ENCODE results near the gene ACSF3.
A peak's percentile ranks its signal among the peaks of the same experiment; 100 is the strongest.

Gene ACSF3

DNA sequence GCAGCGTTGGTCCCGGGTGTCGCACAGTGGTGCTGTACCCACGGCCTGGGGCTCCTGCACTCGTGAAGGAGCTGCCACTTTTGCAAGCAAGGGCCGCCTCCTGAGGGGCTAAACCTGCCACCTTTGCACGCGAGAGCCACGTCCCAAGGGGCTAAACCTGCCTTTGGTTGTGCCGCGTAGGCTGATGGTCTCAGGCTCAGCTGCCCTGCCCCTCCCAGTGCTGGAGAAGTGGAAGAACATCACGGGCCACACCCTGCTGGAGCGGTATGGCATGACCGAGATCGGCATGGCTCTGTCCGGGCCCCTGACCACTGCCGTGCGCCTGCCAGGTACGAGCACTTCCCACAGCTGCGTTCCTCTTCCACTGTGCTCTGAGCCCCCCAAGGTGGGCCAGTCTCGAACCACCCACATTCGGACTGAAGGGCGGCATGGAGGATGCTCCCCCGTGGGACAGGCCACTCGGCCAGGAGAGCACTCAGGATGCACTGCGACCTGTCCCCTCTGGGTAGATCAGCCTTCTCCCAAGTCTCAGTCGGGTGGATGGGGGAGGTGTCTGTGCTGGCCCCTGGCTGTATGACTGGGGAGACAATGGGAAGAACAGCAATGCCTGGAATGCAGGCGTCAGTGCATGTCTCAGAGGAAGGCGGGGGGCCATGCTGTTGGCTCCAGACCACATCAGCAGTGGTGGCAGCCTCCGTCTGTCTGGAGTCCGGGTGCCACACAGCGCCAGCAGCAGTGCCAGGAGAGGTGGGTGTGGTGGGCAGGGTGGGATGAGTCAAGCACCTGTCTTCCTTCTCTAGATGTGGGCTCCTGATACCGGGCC lies 20.7 kb downstream of the ACSF3 start:
- DNase-seq = no peak

DNA sequence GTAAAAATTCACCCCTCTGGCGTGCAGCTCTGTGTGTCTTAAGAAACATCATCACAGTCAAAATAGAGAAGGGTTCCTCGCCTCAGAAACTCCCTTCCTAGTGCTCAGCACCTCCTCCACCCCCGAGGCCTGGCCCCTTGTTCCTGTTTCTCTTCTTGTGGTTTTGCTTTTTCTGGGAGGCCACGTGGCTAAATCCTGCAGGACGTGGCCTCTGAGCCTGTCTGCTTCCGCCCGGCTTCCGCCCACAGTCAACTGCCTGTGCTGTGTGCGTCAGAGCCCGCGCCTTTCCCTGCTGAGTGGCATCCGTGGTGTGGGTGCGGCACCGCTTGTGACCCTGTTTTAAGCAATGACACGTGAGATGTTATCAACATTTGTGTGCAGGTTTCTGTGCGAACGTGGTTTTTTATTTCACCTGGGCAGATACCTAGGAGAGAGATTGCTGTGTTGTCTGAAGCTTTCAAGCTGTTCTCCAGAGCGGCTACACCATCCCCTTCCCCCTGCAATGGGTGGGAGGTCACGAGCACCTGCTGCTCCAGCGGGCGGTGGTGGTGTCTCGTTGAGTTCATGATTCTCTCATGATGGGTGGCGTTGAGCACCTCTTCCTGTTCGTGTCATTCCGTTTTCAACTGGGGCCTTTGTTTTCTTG lies 21.7 kb downstream of the ACSF3 start:
- peak; percentile 80 for DNase-seq

DNA sequence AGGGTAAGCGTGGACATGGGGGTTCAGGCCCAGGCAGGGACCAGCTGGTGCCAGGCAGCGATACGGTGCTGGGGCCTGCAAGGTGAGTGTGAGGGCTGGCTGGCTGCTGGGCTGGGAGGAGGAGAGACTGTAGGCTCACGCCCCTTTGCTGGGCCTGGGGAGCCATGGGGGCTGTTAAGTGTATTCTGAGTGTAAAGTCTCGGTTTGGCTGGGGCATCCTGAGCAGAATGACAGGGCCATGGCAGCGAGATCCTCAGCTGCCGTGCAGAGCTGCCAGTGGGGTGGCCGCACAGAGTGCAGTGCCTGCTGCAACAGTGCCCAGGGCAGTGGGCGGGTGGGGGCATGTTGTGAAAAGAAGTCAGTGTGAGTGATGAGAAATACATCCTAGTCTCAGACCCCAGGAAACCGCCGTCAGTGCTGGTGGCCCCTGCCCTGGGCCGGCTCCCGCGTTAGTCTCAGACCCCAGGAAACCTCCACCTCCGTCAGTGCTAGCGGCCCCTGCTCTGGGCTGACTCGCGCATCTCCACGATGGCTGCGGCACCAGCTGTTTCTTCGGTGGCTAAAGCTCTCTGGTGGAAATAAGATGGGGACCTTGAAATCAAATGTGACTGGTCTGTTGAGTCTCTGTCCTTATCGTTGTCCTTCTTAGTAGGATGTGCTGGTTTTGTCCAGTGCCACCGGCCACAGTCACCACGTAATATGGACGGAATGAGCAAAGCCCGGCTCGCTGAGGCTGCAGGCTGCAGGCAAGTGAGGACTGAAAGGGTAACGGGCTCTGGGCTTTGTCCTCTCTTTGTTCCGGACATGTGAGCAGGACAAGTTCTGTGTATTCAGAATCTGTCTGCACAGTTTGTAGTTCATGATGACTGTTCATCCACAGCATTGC lies 22.9 kb downstream of the ACSF3 start:
- DNase-seq = no peak

DNA sequence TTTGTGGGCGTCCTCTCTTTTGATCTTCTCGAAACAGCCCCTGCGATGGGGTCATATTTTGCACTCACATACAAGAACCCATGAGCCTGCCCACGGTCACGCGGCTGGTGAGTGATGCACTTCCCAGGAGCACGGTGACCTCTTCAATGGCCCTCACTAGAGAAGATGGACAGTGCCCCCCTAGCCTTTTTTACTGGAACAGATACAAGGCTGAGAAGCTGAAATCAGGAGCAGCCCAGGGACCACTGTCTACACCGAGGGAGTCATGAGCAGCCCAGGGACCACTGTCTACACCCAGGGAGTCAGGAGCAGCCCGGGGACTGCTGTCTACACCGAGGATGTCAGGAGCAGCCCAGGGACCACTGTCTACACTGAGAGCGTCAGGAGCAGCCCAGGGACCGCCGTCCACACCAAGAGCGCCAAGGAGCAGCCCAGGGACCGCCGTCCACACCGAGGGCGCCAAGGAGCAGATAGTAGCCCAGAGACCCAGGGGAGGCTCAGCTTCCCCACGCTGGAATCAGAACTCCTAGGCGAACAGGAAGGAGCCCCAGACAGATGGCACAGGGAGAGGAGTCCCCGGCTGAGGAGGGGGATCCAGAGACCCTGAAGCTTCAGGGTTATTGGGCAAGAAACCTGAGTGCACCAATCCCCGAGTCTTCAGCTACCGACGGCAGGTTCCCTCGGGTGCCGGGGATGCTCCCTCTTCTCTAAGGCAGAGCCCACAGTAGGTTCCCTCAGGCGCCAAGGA lies 23.7 kb downstream of the ACSF3 start:
- no peak for DNase-seq

DNA sequence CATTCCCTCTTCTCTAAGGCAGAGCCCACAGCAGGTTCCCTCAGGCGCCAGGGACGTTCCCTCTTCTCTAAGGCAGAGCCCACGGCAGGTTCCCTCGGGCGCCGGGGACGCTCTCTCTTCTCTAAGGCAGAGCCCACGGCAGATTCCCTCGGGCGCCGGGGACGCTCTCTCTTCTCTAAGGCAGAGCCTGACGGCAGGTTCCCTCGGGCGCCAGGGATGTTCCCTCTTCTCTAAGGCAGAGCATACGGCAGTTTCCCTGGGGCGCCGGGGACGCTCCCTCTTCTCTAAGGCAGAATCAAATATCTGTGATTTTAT lies 24.3 kb downstream of the ACSF3 start:
- no peak for DNase-seq

DNA sequence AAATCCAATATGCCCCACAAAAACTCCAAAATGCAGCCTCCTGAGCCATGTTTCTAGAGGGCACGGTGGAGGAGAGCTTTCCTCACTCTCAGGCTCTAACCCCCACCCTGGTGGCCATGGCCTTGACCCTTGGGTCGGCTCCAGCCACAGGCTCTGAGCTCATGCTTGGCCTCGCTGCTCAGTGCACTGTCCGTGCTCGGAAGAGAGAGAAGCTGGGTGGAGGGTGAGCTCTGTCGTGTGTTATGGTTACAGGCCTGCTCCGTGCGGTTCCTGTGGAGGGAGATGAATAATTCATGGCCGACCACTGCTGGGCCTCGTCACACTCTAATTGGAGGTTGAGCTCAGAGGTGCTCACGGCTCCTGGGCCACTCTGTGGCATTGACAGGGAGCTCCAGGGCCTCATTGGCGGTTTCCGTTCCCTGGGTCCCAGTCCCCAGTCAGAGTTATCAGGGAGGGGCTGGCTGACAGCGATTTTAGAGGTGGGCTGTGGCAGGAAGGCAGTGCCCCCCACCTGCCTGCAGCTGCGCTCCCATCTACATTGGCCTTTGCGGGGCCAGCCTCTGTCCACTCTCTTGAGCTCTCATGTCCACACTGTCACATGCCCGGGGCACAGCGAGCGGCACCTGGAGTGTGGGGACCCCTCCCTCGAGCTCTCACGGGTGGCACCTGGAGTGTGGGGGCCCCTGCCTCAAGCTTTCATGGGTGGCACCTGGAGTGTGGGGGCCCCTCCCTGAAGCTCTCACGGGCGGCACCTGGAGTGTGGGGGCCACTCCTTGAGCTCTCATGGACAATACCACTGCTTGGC lies 24.9 kb downstream of the ACSF3 start:
- no peak for DNase-seq

DNA sequence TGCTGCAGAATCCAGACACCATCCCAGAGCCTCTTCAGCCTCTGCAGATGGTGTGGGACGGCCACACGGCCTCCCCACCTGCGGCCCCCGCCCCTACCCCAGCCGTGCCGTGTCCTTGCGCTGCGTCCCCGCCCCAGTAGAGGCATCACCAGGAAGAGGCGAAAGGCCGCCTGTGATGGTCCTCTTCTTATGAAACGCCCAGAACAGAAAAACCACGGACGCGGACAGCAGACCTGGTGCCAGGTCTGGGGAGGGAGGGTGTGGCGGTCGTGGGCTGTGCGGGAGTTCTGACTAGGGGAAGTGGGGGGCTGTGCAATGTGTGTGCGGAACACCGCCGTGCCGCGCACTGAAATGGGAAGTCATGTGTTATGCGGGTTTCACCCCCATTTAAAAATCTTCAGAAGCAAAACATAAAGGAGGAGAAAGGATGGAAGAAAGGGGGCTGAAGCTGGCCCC lies 25.5 kb downstream of the ACSF3 start:
- DNase-seq = no peak

DNA sequence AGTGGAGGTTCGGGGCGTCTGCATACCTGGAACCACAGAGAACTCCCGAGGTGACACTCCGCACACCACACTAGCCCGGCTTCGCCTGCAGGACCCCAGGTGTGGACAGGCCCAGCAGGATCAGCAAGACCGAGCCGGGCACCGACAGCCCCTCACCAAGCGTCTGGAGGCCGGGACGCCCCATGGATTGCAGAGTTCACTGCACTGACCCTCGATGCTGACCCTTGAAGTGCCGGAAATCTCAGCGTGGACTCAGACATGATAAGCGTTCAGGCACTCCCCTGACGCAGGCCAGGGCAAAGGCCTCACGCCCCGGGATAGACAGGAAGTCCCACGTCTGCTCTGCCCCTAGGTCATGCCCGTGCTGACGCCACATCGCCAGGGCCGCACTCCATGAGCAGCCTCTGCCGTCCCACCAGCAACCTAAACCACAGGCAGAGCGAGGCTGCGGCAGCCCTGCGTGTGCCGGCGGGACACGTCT lies 26.0 kb downstream of the ACSF3 start:
- DNase-seq = no peak

DNA sequence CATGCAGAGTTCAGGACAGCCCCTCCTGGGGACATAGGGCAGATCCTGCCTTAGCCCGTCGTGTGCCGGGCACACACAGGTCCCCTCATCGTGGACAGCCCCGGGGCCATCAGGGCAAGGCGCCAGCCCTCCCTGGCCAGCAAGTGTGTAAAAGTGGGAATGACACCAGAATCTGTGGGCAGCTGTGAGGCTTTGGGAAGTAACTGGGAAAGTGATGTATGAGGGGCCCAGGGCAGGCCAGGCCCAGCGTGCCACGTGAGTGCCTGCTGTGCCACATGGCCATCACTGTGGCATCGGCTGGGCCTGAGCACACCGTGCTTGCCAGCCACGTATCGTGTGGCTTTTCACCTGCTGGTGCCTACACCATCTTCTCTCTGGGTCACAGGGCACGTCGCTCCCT lies 26.6 kb downstream of the ACSF3 start:
- DNase-seq = no peak

DNA sequence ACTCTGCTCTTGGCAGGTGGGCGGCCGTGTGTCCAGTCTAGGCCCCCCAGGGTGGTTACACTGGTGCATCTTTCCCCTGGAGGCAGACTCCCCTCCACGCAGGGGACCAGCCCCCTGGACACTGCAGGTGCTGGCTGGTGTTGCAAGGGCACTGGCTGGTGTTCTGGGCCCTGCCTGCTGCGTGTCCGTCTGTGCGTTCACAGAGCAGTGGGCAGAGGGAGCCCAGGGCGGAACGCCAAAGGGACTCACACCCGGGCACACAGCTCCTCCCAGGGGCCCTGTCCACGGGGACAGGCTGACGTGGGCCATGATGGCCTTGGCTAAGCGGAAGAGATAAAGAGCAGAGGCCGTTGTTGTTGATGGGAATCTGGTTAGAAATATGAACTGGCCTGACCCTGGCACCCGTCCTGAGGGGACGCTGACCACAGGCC lies 27.3 kb downstream of the ACSF3 start:
- no peak for DNase-seq

DNA sequence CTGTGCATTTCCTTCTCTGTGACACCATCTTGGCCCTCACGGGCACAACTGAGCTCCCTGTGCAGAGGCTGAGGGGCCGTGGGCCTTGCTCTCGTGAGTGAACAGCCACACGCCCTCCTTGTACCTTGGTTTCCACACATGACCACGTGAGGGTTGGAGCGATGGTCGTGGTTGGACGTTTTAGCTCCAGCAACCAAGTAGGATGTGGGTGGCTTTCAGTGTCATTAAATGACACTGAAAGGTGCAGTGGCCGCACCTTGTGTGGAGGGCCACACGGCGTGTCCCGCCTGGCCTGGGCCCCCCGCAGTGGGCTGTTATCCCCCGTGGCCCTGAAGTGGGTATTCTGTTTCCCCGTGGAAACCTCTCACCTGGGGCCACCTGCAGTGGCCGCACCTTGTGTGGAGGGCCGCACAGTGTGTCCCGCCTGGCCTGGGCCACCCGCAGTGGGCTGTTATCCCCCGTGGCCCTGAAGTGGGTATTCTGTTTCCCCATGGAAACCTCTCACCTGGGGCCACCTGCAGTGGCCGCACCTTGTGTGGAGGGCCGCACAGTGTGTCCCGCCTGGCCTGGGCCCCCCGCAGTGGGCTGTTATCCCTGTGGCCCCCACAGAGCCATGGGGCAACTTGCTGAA lies 28.2 kb downstream of the ACSF3 start:
- no peak for DNase-seq

DNA sequence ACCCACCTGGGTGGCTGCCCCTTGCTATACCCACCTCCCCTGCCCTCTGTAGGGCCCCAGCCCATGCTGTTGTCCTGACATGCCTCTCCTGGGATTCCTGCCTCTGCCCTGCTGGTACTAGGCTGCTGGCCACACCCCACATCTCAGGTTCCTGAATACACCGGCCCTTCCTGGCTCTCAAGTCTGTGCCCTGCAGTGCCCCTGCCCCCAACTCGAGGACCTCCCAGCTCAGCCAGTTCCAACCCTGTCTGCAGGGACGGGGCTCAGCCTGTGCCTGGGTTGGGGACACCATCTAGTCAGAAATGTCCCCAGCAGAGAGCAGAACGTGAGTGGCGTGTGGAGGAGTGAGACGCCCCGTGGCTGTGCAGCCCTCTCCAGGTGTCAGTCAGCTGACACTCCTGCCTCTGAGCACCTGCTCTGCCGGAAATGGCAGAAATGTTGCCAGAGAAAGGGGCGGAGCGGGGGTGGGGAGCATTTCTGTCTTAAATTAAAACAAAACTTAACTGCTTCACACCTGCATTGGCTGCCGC lies 28.7 kb downstream of the ACSF3 start:
- peak; percentile 62 for DNase-seq

DNA sequence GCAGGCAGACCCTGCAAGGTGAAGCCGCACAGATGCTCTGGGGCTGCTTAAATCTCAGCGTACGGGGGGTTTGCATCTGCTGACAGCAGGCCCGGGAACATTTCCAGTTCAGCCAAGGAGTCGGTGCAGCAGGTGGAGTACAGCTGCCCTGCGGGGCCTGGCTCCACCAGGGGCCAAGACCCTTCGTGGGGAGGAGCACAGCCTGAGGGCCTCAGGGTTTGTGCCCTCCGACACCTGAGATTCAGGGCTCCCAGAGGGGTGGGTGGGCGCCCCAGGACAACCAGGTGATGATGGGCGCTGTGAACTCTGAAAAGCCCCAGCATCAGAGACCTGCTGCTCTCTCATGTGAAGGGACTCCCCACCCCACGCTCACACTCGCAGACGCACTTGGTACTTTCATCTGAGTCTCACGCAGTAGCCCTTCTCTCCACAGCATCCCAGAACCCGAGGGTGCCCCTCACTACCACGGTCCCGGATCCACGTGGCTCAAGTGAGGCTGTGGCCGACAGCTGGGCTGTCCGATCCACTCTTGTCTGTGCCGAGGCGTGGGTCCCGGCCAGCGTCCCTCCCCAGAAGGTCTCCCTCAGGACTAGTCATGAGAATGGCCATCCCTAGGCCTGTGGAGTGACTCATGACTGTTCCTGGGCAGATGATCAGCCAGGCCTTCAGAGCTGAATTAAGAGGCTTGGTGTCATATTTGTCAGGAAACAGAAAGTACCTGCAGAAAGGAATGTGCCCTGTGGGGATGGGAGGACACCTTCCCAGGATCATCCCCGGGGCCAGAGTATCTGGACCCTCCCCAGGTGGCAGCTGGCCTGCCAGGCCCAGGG lies 29.6 kb downstream of the ACSF3 start:
- no peak for DNase-seq

DNA sequence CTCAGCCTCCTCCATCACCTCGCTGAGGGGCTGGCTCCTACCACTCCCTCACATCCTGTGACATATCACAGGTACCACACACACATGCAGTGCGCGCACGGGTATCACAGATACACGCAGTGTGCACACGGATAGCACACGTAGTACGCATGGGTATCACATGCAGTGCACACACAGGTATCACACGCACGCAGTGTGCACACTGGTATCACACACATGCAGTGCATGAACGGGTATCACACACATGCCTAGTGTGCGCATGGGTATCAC lies 30.1 kb downstream of the ACSF3 start:
- no peak for DNase-seq

DNA sequence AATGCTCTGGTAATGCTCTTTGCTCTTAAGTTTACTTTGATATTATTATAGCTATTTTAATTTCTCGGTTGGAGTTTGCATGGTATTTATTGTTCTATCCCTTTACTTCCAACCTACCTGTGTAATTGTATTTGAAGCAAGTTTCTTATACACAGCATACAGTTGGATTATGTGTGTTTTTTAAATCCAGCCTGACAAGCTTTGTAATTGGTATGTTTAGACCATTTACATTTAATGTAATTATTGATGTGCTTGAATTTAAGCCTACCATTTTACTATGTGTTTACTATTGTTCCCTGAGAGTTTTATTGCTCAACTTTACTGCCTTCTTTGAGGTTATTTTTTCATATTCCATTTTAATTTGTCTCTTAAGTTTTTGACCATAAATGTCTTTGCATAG lies 35.7 kb downstream of the ACSF3 start:
- DNase-seq = no peak

DNA sequence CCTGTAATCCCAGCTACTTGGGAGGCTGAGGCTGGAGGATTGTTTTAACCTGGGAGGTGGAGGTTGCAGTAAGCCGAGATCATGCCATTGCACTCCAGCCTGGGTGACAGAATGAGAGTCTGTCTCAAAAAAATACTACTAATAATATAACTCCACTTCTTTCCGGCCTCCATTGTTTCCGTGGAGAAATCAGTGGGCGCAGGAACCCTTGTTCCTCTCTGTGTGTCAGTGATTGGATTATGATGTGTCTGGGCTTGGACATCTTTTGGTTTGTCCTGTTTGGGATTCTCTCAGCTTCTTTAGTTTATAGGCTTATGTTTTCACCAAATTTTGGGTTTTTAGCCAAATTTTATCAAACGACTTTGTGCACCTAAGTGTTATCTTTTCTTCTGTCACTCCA lies 36.8 kb downstream of the ACSF3 start:
- no peak for DNase-seq

DNA sequence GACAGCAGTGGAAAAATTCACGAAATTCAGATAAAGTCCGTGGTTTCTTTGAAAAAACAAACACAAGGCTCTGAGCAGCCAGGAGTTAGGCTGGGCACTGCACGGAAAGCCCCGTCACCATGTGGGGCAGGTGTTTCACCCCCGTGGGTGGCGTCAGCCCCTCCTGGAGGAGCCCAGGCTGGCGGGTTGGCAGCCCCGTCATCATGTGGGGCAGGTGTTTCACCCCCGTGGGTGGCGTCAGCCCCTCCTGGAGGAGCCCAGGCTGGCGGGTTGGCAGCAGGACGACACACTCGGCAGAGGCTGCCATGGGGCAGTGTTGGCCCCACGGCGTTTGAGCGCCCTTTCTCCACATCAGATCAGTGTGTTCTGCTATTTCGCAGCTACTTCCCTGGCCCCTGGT lies 38.1 kb downstream of the ACSF3 start:
- DNase-seq = no peak

DNA sequence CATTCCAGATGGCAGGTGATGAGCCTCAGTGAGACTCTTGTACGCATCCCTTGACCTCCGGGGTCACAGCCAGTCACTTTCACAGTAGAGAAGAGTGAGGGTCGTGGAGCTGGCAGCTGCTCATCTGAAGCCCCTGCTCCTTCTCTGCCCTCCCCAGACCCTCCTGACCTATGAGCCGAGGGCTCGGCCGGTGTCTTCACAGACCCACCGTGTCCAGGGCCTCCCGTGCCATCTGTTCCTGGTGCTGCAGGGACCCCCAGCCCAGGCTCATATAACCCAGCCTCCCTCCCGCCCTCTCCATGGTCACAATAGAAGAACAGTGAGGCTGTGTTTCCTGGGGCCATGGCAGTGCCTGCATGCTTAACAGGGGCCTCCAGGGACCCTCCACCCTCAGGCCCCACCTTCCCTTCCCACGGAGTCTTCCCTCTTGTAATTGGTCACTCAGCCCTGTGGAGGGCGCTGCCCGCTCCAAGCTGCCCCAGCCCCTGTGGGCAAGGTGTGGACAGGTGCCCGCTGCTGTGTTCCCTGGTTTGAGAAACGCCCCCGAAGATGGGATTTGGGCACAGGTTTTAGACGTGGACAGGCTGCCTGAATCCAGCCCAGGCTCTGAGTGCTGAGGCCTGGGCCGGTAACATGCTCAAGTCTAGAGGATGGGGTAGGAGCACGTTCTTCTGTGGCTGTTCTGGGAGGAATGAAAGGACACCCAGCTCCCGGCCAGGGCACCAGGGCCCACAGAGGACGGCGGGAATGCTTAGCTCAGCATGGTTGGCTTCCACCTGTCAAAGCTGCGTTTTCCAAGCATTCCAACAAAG lies 38.7 kb downstream of the ACSF3 start:
- DNase-seq = no peak

DNA sequence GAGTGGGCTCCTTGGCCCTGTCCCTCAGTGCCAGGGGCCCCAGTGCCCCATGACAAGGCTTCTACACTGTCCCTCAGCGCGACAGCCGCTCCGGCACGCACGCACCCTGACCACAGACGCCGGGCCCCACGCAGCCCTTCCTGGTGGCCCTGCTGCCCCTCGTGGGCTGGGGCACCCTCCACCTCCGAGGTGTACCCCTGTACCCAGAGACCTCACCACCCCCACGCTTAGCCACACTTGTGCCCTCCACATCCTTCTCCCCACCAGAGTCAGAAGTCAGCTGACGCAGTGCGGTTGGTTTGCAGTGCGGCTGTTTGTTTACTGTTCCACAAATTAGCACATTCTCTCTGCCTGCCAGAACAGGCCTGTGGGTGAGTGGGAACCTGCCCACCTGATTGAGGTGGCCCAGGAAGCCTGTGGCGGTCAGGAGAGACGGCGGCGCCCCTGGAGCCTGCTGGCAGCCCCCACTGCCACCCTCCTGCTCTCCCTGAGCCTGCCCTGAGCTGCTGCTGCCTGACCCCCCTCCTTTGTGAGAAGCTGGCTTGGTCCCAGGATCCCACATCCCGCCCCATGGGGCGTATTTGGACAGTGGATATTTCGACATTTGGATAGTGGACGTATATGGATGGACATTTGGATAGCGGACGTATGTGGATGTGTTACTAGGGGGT lies 39.9 kb downstream of the ACSF3 start:
- DNase-seq = no peak
